IPS-NIHi11 (cell line): ENCODE data around the gene LRRD1.
"Not testable (repeated sequence)": the region's sequence is repeated elsewhere in the genome, so short reads cannot be mapped to it uniquely, and the experiment has no call there.

Experiments used
- DNase-seq: peaks from one replicate; pipeline ENCODE4 v3.0.0; 2012; ENCODE audit warnings: mixed read lengths, low spot score

Gene LRRD1

GRCh38 chr7:92141161-92141560, 37.8 kb downstream of the LRRD1 start:
- no peak for DNase-seq

- no peak for DNase-seq
These were observed 41.4 kb downstream of the LRRD1 start for GRCh38 chr7:92137557-92137956.

GRCh38 chr7:92135052-92135889, 43.7 kb downstream of the LRRD1 start:
- peak; percentile 22 for DNase-seq

GRCh38 chr7:92134271-92135051, 44.5 kb downstream of the LRRD1 start, which contains the start of gene CYP51A1:
CYP51A1 (minus strand) TSS chr7:92134477; CDS start chr7:92134364, 113 bp downstream.
- DNase-seq: peak; percentile 91

GRCh38 chr7:92133737-92134270, 45.1 kb downstream of the LRRD1 start:
- peak; percentile 80 for DNase-seq

- no peak for DNase-seq
These were observed 45.7 kb downstream of the LRRD1 start for GRCh38 chr7:92133133-92133736.

GRCh38 chr7:92131764-92132330, 47.1 kb downstream of the LRRD1 start:
- DNase-seq: no peak

- no peak for DNase-seq
These were observed 47.8 kb downstream of the LRRD1 start for GRCh38 chr7:92131093-92131492.

GRCh38 chr7:92121681-92122080, 57.3 kb downstream of the LRRD1 start:
- DNase-seq: no peak

- no peak for DNase-seq
These were observed 59.7 kb downstream of the LRRD1 start for GRCh38 chr7:92119213-92119759.

- no peak for DNase-seq
These were observed 62.0 kb downstream of the LRRD1 start for GRCh38 chr7:92116949-92117348.

GRCh38 chr7:92115821-92116220, 63.1 kb downstream of the LRRD1 start:
- no peak for DNase-seq

GRCh38 chr7:92110857-92111256, 68.1 kb downstream of the LRRD1 start:
- no peak for DNase-seq

GRCh38 chr7:92108821-92109220, 70.1 kb downstream of the LRRD1 start:
- DNase-seq: no peak

GRCh38 chr7:92102862-92103261, 76.1 kb downstream of the LRRD1 start:
- DNase-seq: not testable (repeated sequence)

GRCh38 chr7:92100534-92100933, 78.4 kb downstream of the LRRD1 start:
- DNase-seq: no peak

- DNase-seq: no peak
These were observed 83.6 kb downstream of the LRRD1 start for GRCh38 chr7:92095380-92095779.
